MM.1S (cell line): ENCODE results near the gene FAM117A.

Source experiments
- EZH2 ChIP-seq: fragments of 300-600 bp; sonication (generic); optimal IDR thresholded peaks from 2 replicates; pipeline ENCODE3; 2017; ENCODE audit warnings: low read depth, mild to moderate bottlenecking, antibody characterized with exemption, low read length, mixed read lengths
- EZH2phosphoT487 ChIP-seq: fragments of 300-600 bp; sonication (generic); IDR thresholded peaks from 2 replicates; pipeline ENCODE4 v1.6.1; 2018; ENCODE audit warnings: antibody characterized with exemption, low read length
- TF ChIP-seq, protein P1 (sequence below): fragments of 300-600 bp; sonication (generic); IDR thresholded peaks from 2 replicates; pipeline ENCODE4 v1.5.1; 2016; ENCODE audit warnings: antibody characterized with exemption, low read length, mixed read lengths

- TF ChIP-seq, protein P1, sequence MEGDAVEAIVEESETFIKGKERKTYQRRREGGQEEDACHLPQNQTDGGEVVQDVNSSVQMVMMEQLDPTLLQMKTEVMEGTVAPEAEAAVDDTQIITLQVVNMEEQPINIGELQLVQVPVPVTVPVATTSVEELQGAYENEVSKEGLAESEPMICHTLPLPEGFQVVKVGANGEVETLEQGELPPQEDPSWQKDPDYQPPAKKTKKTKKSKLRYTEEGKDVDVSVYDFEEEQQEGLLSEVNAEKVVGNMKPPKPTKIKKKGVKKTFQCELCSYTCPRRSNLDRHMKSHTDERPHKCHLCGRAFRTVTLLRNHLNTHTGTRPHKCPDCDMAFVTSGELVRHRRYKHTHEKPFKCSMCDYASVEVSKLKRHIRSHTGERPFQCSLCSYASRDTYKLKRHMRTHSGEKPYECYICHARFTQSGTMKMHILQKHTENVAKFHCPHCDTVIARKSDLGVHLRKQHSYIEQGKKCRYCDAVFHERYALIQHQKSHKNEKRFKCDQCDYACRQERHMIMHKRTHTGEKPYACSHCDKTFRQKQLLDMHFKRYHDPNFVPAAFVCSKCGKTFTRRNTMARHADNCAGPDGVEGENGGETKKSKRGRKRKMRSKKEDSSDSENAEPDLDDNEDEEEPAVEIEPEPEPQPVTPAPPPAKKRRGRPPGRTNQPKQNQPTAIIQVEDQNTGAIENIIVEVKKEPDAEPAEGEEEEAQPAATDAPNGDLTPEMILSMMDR = no peak
- TF ChIP-seq EZH2 = no peak
- TF ChIP-seq EZH2phosphoT487 = no peak
Measured at GRCh38 chr17:49680314-49680713, 83.6 kb downstream of the FAM117A start.
